OCI-LY1 (cell line): ENCODE results near the gene CARS1.

Source experiments
- H2AFZ ChIP-seq: fragments of 200-600 bp; sonication (generic), shearing (Covaris generic); 2 replicates; pipeline ENCODE4 v1.6.0; 2014; ENCODE audit warnings: antibody characterized with exemption, mild to moderate bottlenecking, low read length
- H3F3A ChIP-seq: fragments of 200-600 bp; sonication (generic), shearing (Covaris generic); 2 replicates; pipeline ENCODE4 v1.6.0; 2014; ENCODE audit warnings: mild to moderate bottlenecking, antibody characterized with exemption, low read length, moderate library complexity; ENCODE audit not compliant: insufficient read depth
- H3K27ac ChIP-seq: fragments of 200-600 bp; sonication (generic); 2 replicates; pipeline ENCODE4 v1.5.1; 2014; ENCODE audit warnings: low read length, mixed run types, mild to moderate bottlenecking, low read depth; ENCODE audit not compliant: poor library complexity, severe bottlenecking
- H3K27me3 ChIP-seq: fragments of 200-600 bp; sonication (generic); 2 replicates; pipeline ENCODE4 v1.6.0; 2014; ENCODE audit warnings: antibody characterized with exemption, mild to moderate bottlenecking, low read length, moderate library complexity; ENCODE audit not compliant: insufficient read depth
- H3K36me3 ChIP-seq: fragments of 200-600 bp; sonication (generic); 2 replicates; pipeline ENCODE4 v1.6.1; 2014; ENCODE audit warnings: mild to moderate bottlenecking, antibody characterized with exemption, low read length, moderate library complexity, mixed read lengths; ENCODE audit not compliant: insufficient read depth
- H3K4me1 ChIP-seq: fragments of 200-600 bp; sonication (generic); 2 replicates; pipeline ENCODE4 v1.5.1; 2014; ENCODE audit warnings: mild to moderate bottlenecking, low read length, moderate library complexity; ENCODE audit not compliant: insufficient read depth, severe bottlenecking
- H3K4me2 ChIP-seq: fragments of 200-600 bp; sonication (generic), shearing (Covaris generic); 2 replicates; pipeline ENCODE4 v1.6.1; 2014; ENCODE audit warnings: low read length
- H3K4me3 ChIP-seq: fragments of 200-600 bp; sonication (generic); 2 replicates; pipeline ENCODE4 v1.5.1; 2014; ENCODE audit warnings: low read length, low read depth, mild to moderate bottlenecking, mixed read lengths; ENCODE audit not compliant: poor library complexity, severe bottlenecking
- H3K79me2 ChIP-seq: fragments of 200-600 bp; shearing (Covaris generic); 2 replicates; pipeline ENCODE4 v1.6.1; 2016; ENCODE audit warnings: mixed run types, low read length, mixed read lengths; ENCODE audit not compliant: insufficient read depth
- H3K9ac ChIP-seq: fragments of 200-600 bp; sonication (generic), shearing (Covaris generic); 2 replicates; pipeline ENCODE4 v1.6.1; 2014; ENCODE audit warnings: mild to moderate bottlenecking, low read length, mixed read lengths
- H3K9me2 ChIP-seq: fragments of 200-600 bp; sonication (generic), shearing (Covaris generic); 2 replicates; pipeline ENCODE4 v1.6.1; 2014; ENCODE audit warnings: low read depth, mild to moderate bottlenecking, low read length, mixed read lengths
- H3K9me3 ChIP-seq: fragments of 200-600 bp; shearing (Covaris generic); 2 replicates; pipeline ENCODE4 v1.6.1; 2014; ENCODE audit warnings: low read length, mixed read lengths
- H4K20me1 ChIP-seq: fragments of 200-600 bp; sonication (generic), shearing (Covaris generic); 2 replicates; pipeline ENCODE4 v1.6.0; 2016; ENCODE audit warnings: mild to moderate bottlenecking, low read length; ENCODE audit not compliant: insufficient read depth
- CTCF ChIP-seq: fragments of 200-600 bp; sonication (generic), shearing (Covaris generic); IDR thresholded peaks from 2 replicates; pipeline ENCODE4 v1.5.1; 2017; ENCODE audit warnings: mild to moderate bottlenecking, antibody characterized with exemption, low read length, moderate library complexity, mixed read lengths
- EZH2 ChIP-seq: fragments of 200-600 bp; sonication (generic), shearing (Covaris generic); IDR thresholded peaks from 2 replicates; pipeline ENCODE4 v1.8.0; 2017; ENCODE audit warnings: borderline replicate concordance, mixed run types, mild to moderate bottlenecking, antibody characterized with exemption, low read length, moderate library complexity, mixed read lengths

Gene CARS1

GRCh38 chr11:2968341-2968900 is 88.8 kb downstream of the CARS1 start:
- H3K4me1 ChIP-seq, result no peaks in the 10 kb centered on the region
- no peak overlapping the region for H3K9ac ChIP-seq
- H3F3A ChIP-seq, result no peaks in the 10 kb centered on the region
- H3K4me2 ChIP-seq, result no peak overlapping the region
- no peaks in the 10 kb centered on the region; the same call in 1 of the 2 replicates for H4K20me1 ChIP-seq
- no peaks in the 10 kb centered on the region for H3K27me3 ChIP-seq
- no peak for TF ChIP-seq EZH2
- H3K9me2 ChIP-seq, result no peaks in the 10 kb centered on the region
- no peak overlapping the region for H3K27ac ChIP-seq
- no peaks in the 10 kb centered on the region for H3K9me3 ChIP-seq
- peaks cover 3% of the 10 kb centered on the region; the same call in 1 of the 2 replicates for H3K79me2 ChIP-seq
- H3K36me3 ChIP-seq, result peaks cover 98% of the 10 kb centered on the region
- no peak overlapping the region for H3K4me3 ChIP-seq
- H2AFZ ChIP-seq, result no peak overlapping the region

- Histone ChIP-seq H2AFZ (no peak overlapping the region), H3K4me3 (no peak overlapping the region), H3F3A (no peaks in the 10 kb centered on the region), H4K20me1 (no peaks in the 10 kb centered on the region; the same call in 1 of the 2 replicates), H3K4me2 (no peak overlapping the region), H3K79me2 (peaks cover 3% of the 10 kb centered on the region; the same call in 1 of the 2 replicates), H3K36me3 (peaks cover 97% of the 10 kb centered on the region), H3K27ac (no peak overlapping the region), H3K27me3 (no peaks in the 10 kb centered on the region), H3K9me2 (no peaks in the 10 kb centered on the region), H3K4me1 (no peaks in the 10 kb centered on the region), H3K9ac (no peak overlapping the region), H3K9me3 (no peaks in the 10 kb centered on the region)
- TF ChIP-seq CTCF (no peak), EZH2 (no peak)
Measured at GRCh38 chr11:2964782-2965181, 92.4 kb downstream of the CARS1 start.

- Histone ChIP-seq H3K36me3 (peaks cover 97% of the 10 kb centered on the region), H3K4me2 (no peak overlapping the region), H3K4me3 (no peak overlapping the region), H2AFZ (no peak overlapping the region), H3K79me2 (peaks cover 8% of the 10 kb centered on the region; the same call in 1 of the 2 replicates), H3K9me3 (no peaks in the 10 kb centered on the region), H3K9me2 (no peaks in the 10 kb centered on the region), H3K4me1 (no peaks in the 10 kb centered on the region), H3F3A (no peaks in the 10 kb centered on the region), H4K20me1 (no peaks in the 10 kb centered on the region; the same call in 1 of the 2 replicates), H3K27me3 (no peaks in the 10 kb centered on the region), H3K27ac (no peak overlapping the region), H3K9ac (no peak overlapping the region)
- TF ChIP-seq CTCF (no peak), EZH2 (no peak)
Measured at GRCh38 chr11:2963761-2964160, 93.5 kb downstream of the CARS1 start.
